Upper lobe of right lung (tissue), 1 donor: ENCODE results near the gene OPCML. TPM values are rescaled to one million over a fixed set of nuclear protein-coding genes. Genes with fewer than 3 reads are reported as not detected.

ENCODE experiments used
- ATAC-seq: fragments of 200-7000 bp; cut with Tn5 transposase; one replicate; pipeline ENCODE4 v1.9.1; 2020; ENCODE audit warnings: mild to moderate bottlenecking, moderate library complexity
- DNase-seq: peaks from one replicate; pipeline ENCODE4 v3.0.0-alpha.2; 2020
- H3K27ac ChIP-seq: fragments of 200-600 bp; one replicate; pipeline ENCODE4 v1.8.0; 2022
- H3K27me3 ChIP-seq: fragments of 200-600 bp; one replicate; pipeline ENCODE4 v1.8.0; 2022; ENCODE audit warnings: mild to moderate bottlenecking
- H3K36me3 ChIP-seq: fragments of 200-600 bp; one replicate; pipeline ENCODE4 v1.8.0; 2022
- H3K4me1 ChIP-seq: fragments of 200-600 bp; one replicate; pipeline ENCODE4 v1.8.0; 2022
- H3K4me3 ChIP-seq: fragments of 200-600 bp; one replicate; pipeline ENCODE4 v1.8.0; 2022; ENCODE audit warnings: mild to moderate bottlenecking
- H3K9me3 ChIP-seq: fragments of 200-600 bp; one replicate; pipeline ENCODE4 v1.8.0; 2022
- intact Hi-C: fragments of 100-400 bp; cut with DNase I; formaldehyde crosslinking; loops from one replicate; pipeline ENCODE4 v1.11.0; 2022
- long read RNA-seq: library from polyadenylated mRNA; unstranded; transcript quantifications from one replicate; pipeline ENCODE4 v2.0.0, GENCODE V29; 2021
- total RNA-seq: library from RNA; stranded (reverse); fragmentation: NEBNext Ultra II Directional; extraction: Animal tissue kit (Norgen Biotek cat#: 25700); gene quantifications from one replicate; pipeline ENCODE4 v1.2.1, GENCODE V29; 2021
- TF ChIP-seq, protein P1 (sequence below): fragments of 200-600 bp; IDR thresholded peaks from one replicate; pipeline ENCODE4 v1.8.0; 2022; ENCODE audit warnings: antibody characterized with exemption
- donor health status: DM: no; HTN: yes; CAD: no; lungs with severe emphysema.

OPCML gene
- not detected for total RNA-seq
- long read RNA-seq = 0 reads

DNA sequence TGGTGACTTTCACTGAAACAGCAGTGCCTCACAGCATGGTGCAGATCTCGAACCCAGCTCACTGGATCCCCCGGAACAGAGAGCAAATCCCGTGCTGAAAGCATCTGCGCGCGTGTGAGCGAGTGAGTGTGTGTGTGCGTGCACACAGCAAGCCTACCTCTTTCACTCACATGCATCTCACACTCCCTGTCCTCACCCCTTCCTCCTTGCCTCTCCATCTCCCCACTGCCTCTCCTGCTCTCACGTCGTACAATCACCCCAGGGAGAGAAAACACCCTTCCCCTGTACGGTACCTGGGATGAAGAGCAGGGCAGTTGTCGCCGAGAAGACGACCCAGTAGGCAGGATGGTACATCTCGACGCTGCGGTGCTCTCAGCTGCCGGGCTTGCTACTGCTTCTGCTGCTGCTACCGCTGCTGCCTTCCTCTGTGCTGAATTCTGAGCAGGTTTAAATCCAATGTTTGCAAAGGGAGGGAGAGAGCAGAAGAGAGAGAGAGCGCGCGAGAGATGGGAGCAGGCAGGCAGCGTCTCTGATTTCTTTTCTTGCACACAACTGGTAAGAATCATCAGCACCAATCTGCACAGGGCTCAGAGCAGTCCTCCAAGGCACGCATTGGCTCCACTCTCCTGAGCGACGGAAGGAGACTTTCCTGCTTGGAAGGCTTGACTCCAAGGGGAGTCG lies at the start of gene OPCML:
Gene OPCML (minus strand): TSS at position 531 of the 681 bp plus-strand sequence.
- peaks cover 18% of the 10 kb centered on the region for H3K27me3 ChIP-seq
- ATAC-seq (no peak), DNase-seq (no peak)
- no peak within 1 kb of the TSS for H3K27ac ChIP-seq
- no peaks in the 10 kb centered on the region for H3K9me3 ChIP-seq
- no peak within 1 kb of the TSS for H3K4me3 ChIP-seq
- H3K36me3 ChIP-seq = no peaks in the 10 kb centered on the region
- intact Hi-C loops = no loop called here
- H3K4me1 ChIP-seq = no peaks in the 10 kb centered on the region
- TF ChIP-seq, protein P1, sequence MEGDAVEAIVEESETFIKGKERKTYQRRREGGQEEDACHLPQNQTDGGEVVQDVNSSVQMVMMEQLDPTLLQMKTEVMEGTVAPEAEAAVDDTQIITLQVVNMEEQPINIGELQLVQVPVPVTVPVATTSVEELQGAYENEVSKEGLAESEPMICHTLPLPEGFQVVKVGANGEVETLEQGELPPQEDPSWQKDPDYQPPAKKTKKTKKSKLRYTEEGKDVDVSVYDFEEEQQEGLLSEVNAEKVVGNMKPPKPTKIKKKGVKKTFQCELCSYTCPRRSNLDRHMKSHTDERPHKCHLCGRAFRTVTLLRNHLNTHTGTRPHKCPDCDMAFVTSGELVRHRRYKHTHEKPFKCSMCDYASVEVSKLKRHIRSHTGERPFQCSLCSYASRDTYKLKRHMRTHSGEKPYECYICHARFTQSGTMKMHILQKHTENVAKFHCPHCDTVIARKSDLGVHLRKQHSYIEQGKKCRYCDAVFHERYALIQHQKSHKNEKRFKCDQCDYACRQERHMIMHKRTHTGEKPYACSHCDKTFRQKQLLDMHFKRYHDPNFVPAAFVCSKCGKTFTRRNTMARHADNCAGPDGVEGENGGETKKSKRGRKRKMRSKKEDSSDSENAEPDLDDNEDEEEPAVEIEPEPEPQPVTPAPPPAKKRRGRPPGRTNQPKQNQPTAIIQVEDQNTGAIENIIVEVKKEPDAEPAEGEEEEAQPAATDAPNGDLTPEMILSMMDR = no peak

DNA sequence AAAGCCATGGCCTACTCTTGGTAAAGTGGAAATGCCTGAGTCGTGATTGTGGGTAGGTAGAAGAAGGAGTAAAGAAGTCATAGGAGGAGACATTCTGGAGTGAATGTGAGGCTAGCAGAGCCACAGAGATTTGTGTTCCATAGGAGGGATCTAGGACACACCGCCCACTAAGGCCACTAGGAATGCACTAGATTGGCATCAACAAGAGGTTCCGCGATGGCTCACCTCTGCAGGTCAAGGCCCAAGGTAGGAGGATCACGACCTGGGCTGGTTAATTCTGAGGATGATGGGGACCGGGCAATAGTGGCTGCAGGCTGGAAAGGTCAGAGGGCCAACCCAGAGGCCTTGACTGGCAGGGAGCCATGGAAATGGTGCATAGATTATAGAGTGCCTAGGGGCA lies 48.8 kb upstream of the OPCML start:
- ATAC-seq (no peak), DNase-seq (no peak)
- no peaks in the 10 kb centered on the region for H3K36me3 ChIP-seq
- H3K27ac ChIP-seq = no peak overlapping the region
- H3K4me1 ChIP-seq = no peaks in the 10 kb centered on the region
- no peaks in the 10 kb centered on the region for H3K27me3 ChIP-seq
- intact Hi-C loops = no loop called here
- TF ChIP-seq, protein P1 = no peak
- H3K9me3 ChIP-seq = no peaks in the 10 kb centered on the region
- H3K4me3 ChIP-seq = no peak overlapping the region

DNA sequence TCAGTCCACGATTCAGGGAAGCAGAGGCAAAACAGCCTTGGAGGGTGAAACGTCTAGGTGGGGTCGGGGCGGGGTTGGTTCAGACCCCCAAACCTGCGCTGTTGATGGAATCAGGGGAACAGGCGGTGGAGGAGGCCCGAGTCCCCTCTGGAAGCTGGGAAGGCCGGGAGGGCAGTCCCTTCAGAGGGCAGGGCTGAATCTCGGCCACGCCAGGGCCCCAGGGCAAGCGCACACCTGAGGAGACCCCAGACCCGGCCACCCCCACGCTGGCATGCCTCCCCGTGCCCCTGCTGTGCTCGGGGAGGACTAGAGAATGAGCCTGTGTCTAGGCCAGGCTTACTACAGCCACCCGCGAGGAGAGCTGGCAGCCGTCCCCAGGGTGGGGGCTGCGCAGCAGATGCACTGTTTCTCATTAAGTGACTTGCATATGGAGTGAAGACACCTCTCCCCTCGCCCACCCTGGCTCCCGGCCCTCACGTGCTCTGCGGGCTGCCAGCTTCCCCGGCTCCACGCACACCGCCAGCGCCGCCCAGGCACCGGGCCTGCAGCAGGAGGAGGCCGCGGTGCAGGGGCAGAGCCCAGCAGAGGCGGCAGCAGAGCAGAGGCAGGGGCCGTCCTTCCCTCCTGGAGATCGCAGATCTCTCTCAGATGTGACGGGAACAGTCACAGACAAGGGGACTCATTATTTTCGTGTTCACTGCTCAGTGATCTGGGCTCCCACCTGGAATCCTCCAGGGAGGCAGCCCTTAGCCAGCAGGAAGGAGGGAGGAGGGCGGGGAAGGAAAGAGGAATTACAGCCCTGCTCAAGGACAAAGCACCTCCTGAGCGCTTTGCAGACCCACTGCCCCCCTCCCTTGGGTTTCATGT lies 47.1 kb upstream of the OPCML start:
- Histone ChIP-seq H3K27ac (no peak overlapping the region), H3K4me1 (no peaks in the 10 kb centered on the region), H3K27me3 (no peaks in the 10 kb centered on the region), H3K9me3 (no peaks in the 10 kb centered on the region), H3K36me3 (no peaks in the 10 kb centered on the region), H3K4me3 (no peak overlapping the region)
- DNase-seq (no peak), ATAC-seq (peak; percentile 32)
- TF ChIP-seq, protein P1 = no peak
- intact Hi-C loops = no loop called here

DNA sequence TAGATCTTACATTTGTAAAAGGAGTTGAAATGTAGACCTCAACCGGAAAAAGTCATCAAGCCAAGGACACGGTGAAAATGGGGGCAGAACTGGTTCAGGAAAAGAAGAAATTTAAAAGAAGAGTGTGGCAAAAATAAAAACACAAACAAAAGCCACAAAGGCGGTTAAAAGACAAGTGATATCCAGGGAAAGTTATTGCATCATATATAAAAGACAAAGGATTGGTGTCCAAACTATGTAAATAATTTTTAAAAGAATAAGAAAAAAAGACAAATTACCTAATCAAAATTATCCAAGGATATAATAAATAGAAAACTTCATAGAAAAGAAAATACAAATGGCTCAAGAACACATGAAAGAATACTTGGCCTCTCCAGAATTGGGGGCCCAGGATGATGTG lies 45.1 kb upstream of the OPCML start:
- intact Hi-C loops = no loop called here
- Histone ChIP-seq H3K27ac (no peak overlapping the region), H3K36me3 (no peaks in the 10 kb centered on the region), H3K4me3 (no peak overlapping the region), H3K9me3 (no peaks in the 10 kb centered on the region), H3K27me3 (no peaks in the 10 kb centered on the region), H3K4me1 (no peaks in the 10 kb centered on the region)
- no peak for ATAC-seq
- TF ChIP-seq, protein P1 = no peak
- DNase-seq = no peak

DNA sequence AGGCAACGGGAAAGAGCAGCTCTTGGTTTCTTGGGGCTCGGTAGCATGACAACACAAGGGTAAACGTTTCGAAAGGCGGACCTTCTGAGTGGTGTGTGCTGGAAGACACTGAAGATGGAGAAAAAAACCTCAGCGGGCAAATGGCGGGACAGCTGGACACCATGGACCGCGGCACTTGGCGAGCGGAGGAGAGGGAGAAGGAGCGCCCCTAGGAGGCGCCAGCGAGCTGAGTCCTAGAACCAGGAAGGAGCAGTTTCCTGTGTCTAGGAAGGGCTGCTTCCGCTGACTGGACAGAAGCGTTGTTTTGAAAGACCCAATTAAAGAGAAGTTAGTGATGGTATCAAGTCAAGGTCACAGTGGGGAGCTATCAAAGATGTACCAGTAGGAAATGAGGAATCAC lies 44.0 kb upstream of the OPCML start:
- no peaks in the 10 kb centered on the region for H3K27me3 ChIP-seq
- H3K36me3 ChIP-seq = no peaks in the 10 kb centered on the region
- no peak overlapping the region for H3K4me3 ChIP-seq
- no peaks in the 10 kb centered on the region for H3K4me1 ChIP-seq
- TF ChIP-seq, protein P1 = peak; percentile 5
- no peak for ATAC-seq
- intact Hi-C loops = no loop called here
- H3K27ac ChIP-seq = no peak overlapping the region
- no peak for DNase-seq
- H3K9me3 ChIP-seq = no peaks in the 10 kb centered on the region
